ENCODE results near the gene MLPH.
"Not testable (repeated sequence)": the region's sequence is repeated elsewhere in the genome, so short reads cannot be mapped to it uniquely, and the experiment has no call there.

The MLPH gene

DNA sequence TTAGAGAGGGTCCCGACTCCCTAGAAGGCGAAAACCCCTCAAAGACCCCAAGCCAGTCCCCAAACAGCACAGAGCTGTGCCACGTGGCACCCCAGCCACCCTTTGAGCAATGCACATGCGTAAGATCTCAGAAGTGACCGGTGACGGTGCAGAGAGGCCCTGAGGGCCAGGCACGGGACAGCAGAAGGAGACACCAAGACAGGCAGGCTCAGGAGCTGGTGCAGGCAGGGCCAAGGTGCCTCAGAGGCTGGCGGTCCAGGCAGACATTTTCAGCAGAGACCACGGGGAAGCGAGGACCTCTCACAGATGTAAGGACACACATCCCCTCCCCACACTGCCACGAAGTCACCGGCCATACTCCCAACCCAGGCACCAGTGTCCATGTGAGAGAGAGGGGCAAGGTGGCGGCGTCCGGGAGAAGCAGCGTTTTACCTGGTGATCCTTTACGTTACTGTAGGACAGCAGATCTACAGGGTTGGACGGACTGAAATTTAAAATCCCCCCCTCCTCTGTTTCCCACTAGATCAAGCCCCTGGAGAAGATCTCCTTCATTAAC, 105.5 kb downstream of the MLPH start:
- no peak for DNase-seq

DNA sequence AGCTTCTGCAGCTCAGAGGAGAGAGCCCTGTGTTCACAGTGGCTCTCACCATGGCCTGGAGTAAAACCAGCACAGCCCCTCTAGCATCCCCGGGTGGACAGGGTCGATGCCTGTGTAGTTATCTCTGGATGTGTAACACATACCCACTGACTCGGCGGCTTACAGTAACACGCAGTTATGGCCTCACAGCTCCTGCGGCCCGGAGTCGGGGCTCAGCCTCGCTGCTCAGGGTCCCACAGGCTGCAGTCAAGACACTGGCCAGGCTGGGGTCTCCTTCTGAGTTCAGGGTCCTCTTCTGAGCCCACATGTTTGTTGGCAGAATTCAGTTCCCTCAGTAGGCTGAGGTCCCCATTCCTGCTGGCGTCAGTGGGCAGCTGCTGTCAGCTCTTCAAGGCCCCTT, 106.0 kb downstream of the MLPH start:
- DNase-seq, result no peak

DNA sequence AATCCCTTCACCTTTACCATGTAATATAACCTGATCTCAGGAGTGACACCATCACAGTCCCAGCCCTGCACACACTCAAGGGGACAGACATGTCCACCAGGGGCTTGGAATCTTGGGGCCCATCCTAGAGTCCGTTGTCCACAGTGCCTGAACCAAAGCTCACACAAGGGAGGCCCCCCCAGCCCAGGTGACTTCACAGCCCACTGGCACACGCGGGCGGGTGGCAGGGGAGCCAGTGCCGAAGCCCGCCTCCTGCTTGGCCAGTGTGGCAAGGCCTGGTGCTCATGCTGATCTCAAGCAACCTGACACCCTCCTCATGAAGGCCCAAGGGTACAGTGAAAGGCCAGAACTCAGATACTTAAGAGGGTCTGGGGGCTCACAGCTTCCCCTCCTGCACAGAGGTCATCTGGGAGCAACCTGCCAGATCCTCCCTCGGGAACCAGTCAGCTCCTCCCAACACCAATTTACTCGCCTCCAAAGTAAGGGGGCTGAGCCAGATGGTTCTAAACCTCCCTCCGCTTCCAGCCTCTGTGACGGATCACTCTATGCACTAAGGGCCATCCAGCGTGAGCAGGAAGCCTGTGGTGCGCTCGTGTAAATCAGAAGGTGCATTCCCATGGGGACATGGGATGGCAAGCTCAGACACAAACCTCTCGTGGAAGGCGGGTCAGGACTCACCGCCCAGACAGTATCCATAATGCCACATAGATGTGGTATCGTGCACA, 106.7 kb downstream of the MLPH start:
- DNase-seq, result no peak

DNA sequence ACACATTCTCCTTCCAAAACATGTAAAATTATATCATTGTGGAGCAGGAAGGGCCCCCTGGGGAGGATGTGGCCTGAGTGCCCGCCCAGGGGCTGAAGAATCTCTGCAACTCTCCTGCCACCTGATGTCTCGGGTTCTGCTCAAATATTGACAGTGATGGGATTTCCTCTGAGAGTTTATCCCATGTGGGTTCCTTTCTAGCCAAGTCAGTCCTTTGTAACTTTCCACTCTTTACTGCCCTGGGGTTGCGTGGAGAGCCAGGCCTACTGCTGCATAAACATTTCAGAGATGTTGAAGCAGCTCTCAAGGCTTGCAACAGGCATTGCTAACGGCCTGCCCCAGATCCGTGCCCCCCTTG, 107.4 kb downstream of the MLPH start:
- no peak for DNase-seq

DNA sequence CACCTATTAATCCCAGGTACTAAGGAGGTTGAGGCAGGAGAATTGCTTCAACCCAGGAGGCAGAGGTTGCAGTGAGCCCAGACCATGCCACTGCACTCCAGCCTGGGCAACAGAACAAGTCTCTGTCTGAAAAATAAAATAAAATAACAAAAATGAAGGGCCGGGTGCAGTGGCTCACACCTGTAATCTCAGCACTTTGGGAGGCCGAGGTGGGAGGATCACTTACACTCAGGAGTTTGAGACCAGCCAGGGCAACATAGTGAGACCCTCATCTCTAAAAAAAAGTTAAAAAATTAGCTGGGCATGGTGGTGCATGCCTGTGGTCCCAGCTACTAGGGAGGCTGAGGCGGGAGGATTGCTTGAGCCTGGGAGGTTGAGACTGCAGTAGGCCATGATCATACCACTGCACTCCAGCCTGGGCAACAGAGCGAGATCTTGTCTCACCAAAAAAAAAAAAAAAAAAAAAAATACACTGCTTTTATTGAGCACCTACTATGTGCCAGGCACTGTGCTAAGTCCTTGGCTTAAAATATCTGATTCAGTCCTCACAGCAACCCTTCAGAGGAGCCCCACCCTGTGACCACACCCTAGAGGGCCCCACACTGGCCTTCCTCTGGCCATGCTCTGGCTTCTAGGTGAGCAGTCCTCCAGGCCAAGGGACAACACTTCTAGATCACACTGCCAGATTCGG, 108.9 kb downstream of the MLPH start:
- DNase-seq, result not testable (repeated sequence)

DNA sequence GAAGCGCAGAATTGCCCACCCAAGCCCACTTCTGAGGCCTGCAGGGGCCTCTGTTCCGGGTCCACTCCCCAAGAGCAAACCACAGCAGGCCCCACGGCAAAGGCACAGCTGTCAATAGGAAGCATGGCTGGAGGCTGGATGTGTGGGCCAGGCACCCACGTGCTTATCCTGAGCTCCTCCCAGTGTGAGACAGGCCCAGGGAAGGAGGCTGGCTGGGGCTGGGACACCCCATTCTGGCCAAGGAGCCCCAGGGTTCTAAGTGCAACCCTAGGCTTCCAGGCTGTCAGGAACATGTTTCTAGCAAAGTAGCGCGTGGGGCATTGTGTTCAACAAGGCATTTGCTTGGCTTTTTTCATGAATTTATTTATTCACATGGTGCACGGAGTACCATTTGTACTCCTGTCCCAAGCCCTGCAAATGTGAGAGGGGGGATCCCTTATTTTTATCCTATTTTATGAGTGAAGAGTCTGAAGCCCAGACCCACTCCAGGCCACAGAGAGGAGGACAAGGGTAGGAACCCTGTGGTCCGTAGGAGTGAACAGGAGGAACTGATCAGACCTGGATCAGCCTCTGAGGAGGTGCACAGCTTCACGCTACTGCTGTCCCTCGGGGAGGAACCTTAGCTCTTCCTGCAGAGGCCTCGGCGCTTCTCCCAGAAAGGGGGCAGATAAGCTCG, 109.6 kb downstream of the MLPH start:
- no peak for DNase-seq

DNA sequence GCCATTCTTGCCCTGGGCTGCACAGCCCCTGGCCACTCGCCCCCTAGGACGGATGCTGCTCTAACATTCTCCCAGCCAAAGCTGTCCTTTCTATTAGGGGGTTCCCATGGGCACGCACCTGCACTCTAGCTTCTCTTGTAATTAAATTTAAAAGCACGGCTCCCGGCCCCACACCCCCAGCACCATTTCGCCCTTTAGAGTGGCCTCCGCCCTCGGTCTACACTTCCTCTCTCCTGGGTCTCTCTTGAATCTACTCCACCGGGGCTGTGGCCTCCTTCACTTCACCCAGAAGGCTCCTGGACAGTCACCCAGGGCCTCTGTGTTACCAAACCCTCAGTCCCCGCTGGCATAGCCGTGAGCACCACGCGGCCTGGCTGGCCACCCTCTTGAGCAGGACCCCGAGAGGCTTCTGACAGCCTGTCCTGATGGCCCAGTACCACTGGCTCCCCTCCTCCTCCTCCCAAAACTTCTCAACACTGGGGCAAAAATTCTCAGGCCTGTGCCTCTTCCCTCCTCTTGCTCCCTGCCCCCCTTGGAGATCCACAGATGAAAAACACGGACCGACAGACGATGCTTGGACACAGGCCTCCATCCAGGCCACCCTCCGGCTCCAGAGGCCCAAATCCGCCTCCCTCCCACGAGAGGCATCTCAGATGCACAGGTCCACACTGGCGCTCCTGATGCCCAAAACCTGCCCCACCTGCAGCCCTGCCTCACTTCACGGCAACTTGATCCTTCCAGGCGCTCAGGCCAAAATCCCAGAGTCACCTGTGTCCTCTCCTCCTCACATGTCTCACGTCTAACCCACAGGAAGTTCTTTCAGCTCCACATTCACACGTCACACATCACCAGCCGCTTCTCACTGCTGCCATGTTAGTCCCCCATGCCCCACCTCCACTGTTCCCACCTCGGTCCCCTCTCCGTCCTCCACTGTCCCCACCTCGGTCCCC, 110.4 kb downstream of the MLPH start:
- DNase-seq, result no peak

DNA sequence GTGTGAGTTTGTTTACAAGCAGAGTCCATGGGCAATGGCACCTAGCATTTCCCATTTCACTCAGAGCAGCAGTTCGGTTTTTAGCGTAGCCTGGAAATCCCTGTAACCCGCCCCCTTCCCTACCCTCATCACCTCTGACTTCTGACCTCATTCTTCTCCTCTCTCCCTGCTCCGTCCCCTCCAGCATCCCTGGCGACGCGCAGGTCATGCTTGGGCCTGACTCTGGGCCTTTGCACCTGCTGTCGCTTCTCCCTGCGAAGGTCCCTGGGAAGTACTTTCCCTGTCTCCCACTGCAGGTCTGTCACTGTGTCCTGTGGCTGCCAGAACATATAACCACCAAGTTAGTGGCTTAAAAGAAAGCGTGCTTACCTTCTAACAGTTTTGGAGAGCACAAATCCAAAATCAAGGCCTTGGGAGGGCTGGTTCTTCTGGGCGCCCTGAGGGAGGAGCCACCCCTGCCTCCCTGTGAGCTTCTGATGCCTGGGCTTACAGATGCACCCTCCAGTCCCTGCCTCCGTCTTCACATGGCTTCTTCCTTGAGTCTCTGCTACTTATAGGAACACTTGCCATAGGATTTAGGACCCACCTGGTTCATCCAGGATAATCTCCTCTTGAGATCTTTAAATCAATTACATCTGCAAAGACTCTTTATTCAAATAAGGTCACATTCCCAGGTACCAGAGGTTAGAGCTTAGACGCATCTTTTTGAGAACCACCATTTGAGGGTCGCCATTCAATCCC, 111.6 kb downstream of the MLPH start:
- no peak for DNase-seq

DNA sequence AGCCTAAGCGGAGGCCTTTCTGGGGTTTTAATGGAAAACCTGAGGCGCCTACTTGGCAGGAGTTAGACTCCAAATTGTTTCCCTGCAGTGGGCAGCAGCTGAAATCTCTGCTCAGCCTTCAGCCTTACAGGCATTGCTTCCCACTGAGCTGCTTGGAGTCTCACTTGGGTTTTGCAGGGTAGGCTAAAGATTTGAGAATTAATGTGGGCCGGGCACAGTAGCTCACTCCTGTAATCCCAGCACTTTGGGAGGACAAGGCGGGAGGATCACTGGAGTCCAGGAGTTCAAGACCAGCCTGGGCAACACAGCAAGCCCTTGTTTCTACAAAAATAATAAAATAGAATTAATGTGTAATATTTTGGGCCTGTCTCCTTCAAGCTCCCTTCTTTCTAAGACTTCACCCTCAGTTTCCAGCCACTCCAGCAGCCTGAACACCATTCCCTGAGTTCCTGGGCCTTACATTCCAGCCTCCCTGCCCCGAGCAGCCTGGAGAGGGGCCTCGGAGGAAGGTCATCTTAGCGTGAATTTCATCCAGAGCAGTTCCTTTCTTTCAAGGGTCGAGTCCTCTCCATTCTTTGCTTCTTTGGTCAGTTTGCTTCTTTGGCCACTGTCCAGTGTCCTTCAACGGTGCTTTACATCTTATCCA, 112.5 kb downstream of the MLPH start:
- DNase-seq, result no peak

DNA sequence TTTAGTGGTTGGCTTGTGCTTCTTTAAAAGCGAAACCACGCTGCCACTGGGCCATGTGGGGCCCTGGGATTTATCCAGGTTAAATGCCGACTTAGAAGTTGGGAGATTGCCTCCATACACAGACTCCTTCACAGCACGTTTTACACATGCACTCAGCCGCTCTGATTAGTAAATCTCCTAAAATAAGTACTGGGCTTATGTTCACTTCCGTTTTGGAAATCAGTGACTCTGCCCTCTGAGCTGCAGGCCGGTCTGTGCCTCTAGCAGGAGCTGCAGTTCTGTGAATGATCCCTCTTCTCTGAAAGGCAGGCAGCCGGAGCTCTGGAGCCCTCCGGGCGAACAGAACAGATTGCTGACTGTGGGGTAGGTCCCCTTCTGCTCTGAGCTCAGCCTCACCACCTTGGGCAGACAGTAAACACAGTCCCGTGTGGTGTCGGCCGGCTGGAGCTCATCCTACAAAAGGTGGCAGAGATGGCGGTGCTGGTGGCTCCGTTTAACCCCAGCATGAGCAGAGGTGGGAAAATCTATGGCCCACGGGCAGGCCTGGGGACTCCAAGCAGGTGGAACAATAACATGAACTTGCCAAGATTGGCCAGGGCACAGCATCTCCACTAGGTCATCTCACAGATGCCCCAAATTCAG, 113.3 kb downstream of the MLPH start:
- no peak for DNase-seq

DNA sequence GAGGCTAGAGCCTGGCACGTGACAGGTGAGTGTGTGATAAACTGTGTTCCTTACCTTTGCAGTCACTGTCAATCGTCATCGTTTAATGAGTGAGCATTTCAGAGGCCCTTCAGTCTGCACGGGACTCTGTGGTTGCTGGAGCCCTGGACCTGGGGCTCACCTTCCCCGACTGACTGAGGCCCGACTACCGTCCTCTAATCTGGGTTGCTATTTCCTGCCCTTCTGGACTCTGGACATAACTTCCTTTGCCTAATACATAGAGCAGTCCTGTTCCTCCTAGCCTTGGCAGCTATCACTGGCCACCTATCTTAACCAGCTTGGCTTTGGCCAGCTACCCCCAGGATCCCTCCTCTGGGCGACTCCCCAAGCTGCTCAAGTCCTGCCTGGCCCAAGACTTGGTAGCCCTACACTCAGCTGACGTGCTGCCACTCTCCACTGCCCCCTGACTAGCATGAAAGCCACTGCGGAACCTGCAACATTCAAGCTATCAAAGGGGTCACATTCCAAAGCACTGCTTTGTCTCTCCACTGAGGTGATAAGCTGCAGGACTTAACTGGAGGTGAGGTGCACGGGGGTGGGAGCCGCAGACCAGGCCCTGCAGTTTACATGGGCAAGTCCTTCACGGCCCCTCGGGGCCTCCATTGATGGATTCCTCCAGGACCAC, 114.5 kb downstream of the MLPH start:
- no peak for DNase-seq

DNA sequence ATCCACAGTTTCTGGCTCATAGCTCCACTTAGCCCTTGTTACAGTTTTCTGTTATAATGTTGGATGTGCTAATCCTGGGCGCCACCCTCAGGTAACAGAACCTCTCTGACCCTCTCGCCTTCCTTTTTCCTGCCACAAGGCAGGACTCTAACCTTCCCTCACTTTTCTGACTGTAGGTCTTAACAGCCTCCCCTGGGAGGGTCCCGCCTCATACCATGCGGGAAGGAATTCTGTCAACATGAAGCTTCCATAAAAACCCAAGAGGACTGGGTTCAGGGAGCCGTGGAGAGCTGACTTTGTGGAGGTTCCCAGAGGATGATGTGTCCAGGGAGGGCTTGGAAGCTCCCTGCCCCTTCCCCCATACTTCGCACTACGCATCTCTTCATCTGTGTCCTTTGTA, 115.4 kb downstream of the MLPH start:
- no peak for DNase-seq

DNA sequence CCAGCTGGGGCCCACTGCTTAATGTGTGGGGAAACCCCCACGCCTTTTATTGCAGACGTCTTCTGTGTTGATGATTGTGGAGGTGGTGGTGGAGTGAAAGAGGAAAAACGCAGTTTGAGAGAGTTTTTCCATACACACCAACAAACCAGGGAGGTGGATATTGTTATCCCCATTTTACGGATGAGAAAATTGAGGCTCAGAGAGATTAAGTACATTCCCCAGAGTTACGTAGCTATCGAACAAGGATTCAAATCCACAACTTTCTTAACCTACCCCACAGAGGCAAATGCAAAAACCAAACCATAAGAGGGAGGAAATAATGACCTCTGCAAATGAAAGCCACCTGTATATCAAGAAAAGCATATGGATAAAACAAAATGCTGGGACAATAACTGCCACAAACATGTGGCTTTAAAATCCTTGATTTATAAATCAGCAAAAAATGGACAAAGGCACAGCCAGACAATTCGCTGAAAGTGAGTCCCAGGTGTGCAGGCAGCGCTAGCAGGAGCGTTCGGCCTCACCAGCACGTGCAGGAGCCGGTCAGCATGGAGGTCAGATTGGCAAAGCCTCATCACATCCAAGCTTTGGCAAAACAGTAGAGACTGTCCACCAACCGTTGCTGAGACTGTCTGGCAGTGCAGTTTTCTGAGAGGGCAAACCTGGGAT, 116.1 kb downstream of the MLPH start:
- no peak for DNase-seq

DNA sequence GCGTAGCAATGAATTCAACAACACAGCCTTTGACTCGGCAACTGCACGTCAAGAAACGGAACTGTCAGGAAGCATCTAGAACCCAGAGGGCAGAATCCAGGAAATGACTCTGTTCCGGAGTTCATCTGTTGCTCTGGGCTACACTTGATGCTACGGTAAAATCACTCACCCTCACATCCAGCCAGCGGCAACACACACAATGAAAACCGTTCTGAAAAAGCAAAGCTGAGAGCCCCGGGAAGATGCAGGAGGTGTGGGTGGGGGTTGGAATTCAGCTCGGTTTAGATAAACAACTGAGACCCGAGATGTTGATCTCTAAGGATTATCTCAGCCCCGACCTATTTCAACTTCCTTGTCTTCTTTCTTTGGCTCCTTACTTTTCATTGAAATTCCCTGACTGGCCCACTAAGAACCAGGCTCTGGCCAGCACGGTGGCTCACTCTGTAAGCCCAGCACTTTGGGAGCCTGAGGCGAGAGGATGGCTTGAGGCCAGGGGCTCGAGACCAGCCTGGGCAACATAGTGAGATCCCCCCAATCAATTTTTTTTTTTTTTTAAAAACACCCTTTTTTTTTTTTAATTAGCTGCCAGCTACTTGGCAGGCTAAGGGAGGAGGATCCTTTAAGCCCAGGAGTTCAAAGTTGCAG, 116.8 kb downstream of the MLPH start:
- DNase-seq, result peak; percentile 73

DNA sequence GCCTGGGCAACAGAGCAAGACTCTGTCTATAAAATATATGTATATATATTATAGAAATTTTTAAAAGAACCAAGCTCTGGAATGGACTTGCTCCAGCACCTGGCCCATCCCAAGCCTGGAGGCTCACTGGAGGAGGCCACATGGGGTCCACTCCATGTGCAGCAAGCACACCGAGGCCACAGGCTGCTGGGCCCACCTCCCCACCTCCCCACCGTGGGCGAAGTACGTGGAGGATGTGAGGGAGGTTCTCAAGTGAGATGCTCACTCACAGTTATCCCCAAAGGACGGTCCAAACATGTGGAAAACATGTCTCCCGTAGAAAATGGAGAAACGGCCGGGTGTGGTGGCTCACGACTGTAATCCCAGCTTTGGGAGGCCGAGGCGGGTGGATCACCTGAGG, 117.3 kb downstream of the MLPH start:
- DNase-seq, result no peak

Measured in activated CD8-positive, alpha-beta memory T cell treated with anti-CD3 and anti-CD28 coated beads for 24 hours (primary cell).